Measurements from ENCODE around the gene DMRTC2.

DMRTC2 gene

DNA sequence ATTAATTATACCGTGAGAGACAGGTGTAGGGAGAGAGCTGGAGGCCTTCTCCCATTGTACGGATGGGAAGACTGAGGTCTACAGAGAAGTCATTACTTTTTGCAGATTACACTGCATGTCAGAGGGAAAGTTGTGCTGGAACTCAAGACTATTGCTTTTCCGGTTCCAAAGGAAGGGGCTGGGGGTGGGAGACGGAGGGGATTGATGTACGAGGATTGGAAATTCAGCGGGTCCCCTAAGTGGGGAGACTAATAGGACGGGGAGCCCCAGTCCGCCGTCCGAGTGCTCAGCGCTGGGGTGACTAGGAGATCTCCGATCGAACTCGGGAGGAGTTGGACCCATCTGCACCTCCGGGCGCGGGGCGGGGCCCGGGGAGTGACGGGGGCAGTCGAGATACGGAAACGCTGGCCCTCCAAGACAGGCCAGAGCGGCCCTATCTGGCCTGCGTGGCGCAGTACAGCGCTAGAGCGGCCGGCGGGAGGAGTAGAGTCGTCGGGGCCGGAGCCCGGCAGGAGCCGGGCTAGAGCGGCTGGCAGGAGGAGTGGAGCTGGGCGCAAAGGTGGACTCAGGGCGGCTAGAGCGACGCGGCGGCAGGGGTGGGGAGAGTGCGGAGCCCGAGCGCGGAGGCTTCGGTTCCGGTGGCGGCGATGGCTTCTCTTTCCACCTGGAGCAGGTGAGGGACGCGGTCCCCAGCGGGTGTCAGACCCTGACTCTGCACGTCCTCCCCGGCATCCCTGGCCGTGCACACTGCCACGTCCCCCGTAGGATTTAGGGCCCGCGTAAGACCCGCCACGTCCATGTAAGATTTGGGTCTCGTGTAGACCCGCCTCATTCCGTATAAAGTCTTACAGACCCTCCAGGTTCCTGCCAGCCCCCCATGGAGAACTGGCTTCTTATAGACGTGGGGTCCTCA is 39.2 kb downstream of the DMRTC2 start (continued):
- TF ChIP-seq, protein P1, sequence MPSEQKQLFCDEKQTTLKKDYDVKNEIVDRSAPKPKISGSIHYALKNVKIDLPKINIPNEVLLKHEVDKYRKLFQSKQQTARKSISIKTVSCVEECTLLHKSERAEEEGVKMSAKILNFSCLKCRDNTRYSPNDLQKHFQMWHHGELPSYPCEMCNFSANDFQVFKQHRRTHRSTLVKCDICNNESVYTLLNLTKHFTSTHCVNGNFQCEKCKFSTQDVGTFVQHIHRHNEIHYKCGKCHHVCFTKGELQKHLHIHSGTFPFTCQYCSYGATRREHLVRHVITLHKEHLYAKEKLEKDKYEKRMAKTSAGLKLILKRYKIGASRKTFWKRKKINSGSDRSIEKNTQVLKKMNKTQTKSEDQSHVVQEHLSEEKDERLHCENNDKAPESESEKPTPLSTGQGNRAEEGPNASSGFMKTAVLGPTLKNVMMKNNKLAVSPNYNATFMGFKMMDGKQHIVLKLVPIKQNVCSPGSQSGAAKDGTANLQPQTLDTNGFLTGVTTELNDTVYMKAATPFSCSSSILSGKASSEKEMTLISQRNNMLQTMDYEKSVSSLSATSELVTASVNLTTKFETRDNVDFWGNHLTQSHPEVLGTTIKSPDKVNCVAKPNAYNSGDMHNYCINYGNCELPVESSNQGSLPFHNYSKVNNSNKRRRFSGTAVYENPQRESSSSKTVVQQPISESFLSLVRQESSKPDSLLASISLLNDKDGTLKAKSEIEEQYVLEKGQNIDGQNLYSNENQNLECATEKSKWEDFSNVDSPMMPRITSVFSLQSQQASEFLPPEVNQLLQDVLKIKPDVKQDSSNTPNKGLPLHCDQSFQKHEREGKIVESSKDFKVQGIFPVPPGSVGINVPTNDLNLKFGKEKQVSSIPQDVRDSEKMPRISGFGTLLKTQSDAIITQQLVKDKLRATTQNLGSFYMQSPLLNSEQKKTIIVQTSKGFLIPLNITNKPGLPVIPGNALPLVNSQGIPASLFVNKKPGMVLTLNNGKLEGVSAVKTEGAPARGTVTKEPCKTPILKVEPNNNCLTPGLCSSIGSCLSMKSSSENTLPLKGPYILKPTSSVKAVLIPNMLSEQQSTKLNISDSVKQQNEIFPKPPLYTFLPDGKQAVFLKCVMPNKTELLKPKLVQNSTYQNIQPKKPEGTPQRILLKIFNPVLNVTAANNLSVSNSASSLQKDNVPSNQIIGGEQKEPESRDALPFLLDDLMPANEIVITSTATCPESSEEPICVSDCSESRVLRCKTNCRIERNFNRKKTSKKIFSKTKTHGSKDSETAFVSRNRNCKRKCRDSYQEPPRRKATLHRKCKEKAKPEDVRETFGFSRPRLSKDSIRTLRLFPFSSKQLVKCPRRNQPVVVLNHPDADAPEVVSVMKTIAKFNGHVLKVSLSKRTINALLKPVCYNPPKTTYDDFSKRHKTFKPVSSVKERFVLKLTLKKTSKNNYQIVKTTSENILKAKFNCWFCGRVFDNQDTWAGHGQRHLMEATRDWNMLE (tag by site-specific recombination; conservative IDR thresholded peaks at IDR 0.05; ENCODE audit: low read depth): peak; percentile 89
- TF ChIP-seq ZNF785 (tag by site-specific recombination; IDR thresholded peaks at IDR 0.05): peak; percentile 93
- 0 out of 2 replicates have a peak, but pooled peaks have one; percentile 26 for TF ChIP-seq ZNF10 (tag by site-specific recombination; IDR thresholded peaks at IDR 0.05)
- TF ChIP-seq, protein P2, sequence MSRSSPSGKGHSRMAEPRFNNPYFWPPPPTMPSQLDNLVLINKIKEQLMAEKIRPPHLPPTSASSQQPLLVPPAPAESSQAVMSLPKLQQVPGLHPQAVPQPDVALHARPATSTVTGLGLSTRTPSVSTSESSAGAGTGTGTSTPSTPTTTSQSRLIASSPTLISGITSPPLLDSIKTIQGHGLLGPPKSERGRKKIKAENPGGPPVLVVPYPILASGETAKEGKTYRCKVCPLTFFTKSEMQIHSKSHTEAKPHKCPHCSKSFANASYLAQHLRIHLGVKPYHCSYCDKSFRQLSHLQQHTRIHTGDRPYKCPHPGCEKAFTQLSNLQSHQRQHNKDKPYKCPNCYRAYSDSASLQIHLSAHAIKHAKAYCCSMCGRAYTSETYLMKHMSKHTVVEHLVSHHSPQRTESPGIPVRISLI (tag by site-specific recombination; IDR thresholded peaks at IDR 0.05): 0 out of 2 replicates have a peak, but pooled peaks have one; percentile 16
- TF ChIP-seq ZNF416 (tag by site-specific recombination; IDR thresholded peaks at IDR 0.05): no peak
- TF ChIP-seq ZNF292 (tag by site-specific recombination; IDR thresholded peaks at IDR 0.05; ENCODE audit: borderline replicate concordance, low read depth): no peak
- TF ChIP-seq ZNF830 (tag by site-specific recombination; IDR thresholded peaks at IDR 0.05; ENCODE audit: low read depth): no peak

DNA sequence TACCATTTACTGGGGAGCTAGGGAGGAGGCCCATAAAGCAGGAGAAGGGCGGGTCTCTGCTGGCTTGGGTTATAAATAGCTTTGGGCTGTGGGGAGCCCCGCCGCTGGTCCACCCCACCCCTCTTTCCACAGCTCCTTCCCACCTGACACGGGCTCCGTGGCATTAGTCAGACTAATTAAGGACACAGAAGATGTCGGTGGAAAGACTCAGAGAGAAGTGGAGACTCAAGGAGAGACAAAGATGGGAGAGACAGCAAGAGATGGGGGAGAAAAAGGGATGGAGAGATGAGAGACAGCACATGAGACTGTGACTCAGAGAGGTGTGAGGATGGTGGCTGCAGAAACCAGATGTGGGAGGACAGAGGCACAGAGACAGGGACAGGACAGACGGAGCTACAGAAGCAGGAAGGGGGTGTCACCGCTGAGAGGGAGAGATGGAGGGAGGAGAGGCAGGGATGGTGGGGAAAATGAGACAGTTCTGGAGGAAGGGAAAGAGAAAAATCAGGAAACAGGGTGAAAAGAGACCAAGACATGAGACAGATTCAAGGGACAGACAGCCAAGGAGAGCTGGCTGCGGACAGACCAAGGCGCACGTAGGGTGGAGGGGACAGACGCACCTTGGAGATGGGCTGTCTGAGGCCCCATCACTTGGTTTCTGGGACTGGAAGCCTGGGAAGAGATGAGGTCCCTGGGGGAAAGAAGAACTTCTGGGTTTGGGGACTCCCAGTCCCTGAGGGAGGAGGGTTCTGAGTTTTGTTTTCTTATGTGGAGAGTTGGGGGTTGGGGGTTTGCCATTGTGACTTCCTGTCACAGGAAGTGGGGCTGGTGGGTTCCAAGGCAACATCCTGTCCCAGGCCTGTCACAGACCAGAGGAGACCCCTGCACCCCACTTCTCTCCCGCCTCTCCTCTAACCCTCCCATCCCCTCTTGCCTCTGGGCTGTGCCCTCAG is 42.2 kb downstream of the DMRTC2 start:
- Histone ChIP-seq H3K4me1 (ENCODE audit: control insufficient read depth, insufficient read depth, low read length) (peaks cover 11% of the 10 kb centered on the region; the same call in 1 of the 2 replicates), H3K4me3 (ENCODE audit: low read depth, low read length) (no peak overlapping the region), H3K9me3 (ENCODE audit: control insufficient read depth, insufficient read depth, low read depth, low read length) (no peaks in the 10 kb centered on the region), H3K36me3 (ENCODE audit: control insufficient read depth in 2 of 2, insufficient read depth in 1 of 2, low read length in 2 of 2) (peaks cover 16 to 20% of the 10 kb centered on the region in 2 experiments), H3K27ac (ENCODE audit: extremely low read depth, low read depth, low read length) (peak overlapping the region; percentile 22; the same call in 1 of the 2 replicates)
- ChIA-PET POLR2A (interaction anchor here (0.5 to 5.1 kb wide), 5 partner anchors 14 to 151 kb away, joined by 3 to 68 read pairs (median 4); partner anchors contain the start of gene RPS19), CTCF (interaction anchor here (0.8 to 3.8 kb wide), 5 partner anchors 11 to 63 kb away, joined by 3 to 22 read pairs (median 4); no protein-coding TSS in a partner anchor)
- TF ChIP-seq ZNF677 (tag by site-specific recombination; IDR thresholded peaks at IDR 0.05): no peak
- TF ChIP-seq MYNN (tag by site-specific recombination; IDR thresholded peaks at IDR 0.05; ENCODE audit: borderline replicate concordance): no peak
- TF ChIP-seq, protein P3, sequence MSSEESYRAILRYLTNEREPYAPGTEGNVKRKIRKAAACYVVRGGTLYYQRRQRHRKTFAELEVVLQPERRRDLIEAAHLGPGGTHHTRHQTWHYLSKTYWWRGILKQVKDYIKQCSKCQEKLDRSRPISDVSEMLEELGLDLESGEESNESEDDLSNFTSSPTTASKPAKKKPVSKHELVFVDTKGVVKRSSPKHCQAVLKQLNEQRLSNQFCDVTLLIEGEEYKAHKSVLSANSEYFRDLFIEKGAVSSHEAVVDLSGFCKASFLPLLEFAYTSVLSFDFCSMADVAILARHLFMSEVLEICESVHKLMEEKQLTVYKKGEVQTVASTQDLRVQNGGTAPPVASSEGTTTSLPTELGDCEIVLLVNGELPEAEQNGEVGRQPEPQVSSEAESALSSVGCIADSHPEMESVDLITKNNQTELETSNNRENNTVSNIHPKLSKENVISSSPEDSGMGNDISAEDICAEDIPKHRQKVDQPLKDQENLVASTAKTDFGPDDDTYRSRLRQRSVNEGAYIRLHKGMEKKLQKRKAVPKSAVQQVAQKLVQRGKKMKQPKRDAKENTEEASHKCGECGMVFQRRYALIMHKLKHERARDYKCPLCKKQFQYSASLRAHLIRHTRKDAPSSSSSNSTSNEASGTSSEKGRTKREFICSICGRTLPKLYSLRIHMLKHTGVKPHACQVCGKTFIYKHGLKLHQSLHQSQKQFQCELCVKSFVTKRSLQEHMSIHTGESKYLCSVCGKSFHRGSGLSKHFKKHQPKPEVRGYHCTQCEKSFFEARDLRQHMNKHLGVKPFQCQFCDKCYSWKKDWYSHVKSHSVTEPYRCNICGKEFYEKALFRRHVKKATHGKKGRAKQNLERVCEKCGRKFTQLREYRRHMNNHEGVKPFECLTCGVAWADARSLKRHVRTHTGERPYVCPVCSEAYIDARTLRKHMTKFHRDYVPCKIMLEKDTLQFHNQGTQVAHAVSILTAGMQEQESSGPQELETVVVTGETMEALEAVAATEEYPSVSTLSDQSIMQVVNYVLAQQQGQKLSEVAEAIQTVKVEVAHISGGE (tag by site-specific recombination; conservative IDR thresholded peaks at IDR 0.05; ENCODE audit: low read depth): no peak
- peak; percentile 33; the same call in 1 of the 2 replicates for TF ChIP-seq ZBTB17 (tag by site-specific recombination; IDR thresholded peaks at IDR 0.05)
- TF ChIP-seq, protein P4, sequence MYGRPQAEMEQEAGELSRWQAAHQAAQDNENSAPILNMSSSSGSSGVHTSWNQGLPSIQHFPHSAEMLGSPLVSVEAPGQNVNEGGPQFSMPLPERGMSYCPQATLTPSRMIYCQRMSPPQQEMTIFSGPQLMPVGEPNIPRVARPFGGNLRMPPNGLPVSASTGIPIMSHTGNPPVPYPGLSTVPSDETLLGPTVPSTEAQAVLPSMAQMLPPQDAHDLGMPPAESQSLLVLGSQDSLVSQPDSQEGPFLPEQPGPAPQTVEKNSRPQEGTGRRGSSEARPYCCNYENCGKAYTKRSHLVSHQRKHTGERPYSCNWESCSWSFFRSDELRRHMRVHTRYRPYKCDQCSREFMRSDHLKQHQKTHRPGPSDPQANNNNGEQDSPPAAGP (tag by site-specific recombination; IDR thresholded peaks at IDR 0.05): peak; percentile 62
- TF ChIP-seq, protein P5, sequence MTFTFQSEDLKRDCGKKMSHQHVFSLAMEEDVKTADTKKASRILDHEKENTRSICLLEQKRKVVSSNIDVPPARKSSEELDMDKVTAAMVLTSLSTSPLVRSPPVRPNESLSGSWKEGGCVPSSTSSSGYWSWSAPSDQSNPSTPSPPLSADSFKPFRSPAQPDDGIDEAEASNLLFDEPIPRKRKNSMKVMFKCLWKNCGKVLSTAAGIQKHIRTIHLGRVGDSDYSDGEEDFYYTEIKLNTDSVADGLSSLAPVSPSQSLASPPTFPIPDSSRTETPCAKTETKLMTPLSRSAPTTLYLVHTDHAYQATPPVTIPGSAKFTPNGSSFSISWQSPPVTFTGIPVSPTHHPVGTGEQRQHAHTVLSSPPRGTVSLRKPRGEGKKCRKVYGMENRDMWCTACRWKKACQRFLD (tag by site-specific recombination; IDR thresholded peaks at IDR 0.05): no peak
- peak; percentile 87 for TF ChIP-seq ZNF366 (tag by site-specific recombination; conservative IDR thresholded peaks at IDR 0.05)
- TF ChIP-seq, protein P6, sequence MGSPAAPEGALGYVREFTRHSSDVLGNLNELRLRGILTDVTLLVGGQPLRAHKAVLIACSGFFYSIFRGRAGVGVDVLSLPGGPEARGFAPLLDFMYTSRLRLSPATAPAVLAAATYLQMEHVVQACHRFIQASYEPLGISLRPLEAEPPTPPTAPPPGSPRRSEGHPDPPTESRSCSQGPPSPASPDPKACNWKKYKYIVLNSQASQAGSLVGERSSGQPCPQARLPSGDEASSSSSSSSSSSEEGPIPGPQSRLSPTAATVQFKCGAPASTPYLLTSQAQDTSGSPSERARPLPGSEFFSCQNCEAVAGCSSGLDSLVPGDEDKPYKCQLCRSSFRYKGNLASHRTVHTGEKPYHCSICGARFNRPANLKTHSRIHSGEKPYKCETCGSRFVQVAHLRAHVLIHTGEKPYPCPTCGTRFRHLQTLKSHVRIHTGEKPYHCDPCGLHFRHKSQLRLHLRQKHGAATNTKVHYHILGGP (tag by site-specific recombination; IDR thresholded peaks at IDR 0.05): no peak
- TF ChIP-seq EGR2 (tag by site-specific recombination; IDR thresholded peaks at IDR 0.05; ENCODE audit: low read depth): peak; percentile 67
- peak; percentile 86; the same call in 1 of the 2 replicates for TF ChIP-seq ZNF521 (tag by site-specific recombination; IDR thresholded peaks at IDR 0.05)
- no peak for TF ChIP-seq PRDM1 (tag by site-specific recombination; IDR thresholded peaks at IDR 0.05)
- TF ChIP-seq ZNF292 (tag by site-specific recombination; IDR thresholded peaks at IDR 0.05; ENCODE audit: borderline replicate concordance, low read depth): no peak
